CD4-positive, alpha-beta T cell treated with Interleukin-1 beta for 1 hour (primary cell): ENCODE data around the gene RTRAF.

ENCODE experiments used
- DNase-seq, 2 donors: peaks; one replicate each; pipeline ENCODE4 v3.0.0-alpha.2; 2020 to 2022

The RTRAF gene

GRCh38 chr14:51989293-51990234 is at the start of gene RTRAF:
Gene RTRAF, plus strand, starts transcription at chr14:51989546. Its CDS starts 94 bp downstream, at chr14:51989640.
- peak; percentile 91 to 92 for DNase-seq

- no peak for DNase-seq
Observed at GRCh38 chr14:51939755-51940301, 49.5 kb upstream of the RTRAF start.

- no peak for DNase-seq
Observed at GRCh38 chr14:51942971-51943370, 46.4 kb upstream of the RTRAF start.

GRCh38 chr14:51950007-51950406 is 39.3 kb upstream of the RTRAF start:
- DNase-seq: no peak

GRCh38 chr14:51951656-51952055 is 37.7 kb upstream of the RTRAF start:
- no peak for DNase-seq

- no peak for DNase-seq
Observed at GRCh38 chr14:51954031-51954430, 35.3 kb upstream of the RTRAF start.

GRCh38 chr14:51954657-51955056 is 34.7 kb upstream of the RTRAF start:
- DNase-seq: no peak

GRCh38 chr14:51957950-51958349 is 31.4 kb upstream of the RTRAF start:
- no peak for DNase-seq

GRCh38 chr14:51959928-51960327 is 29.4 kb upstream of the RTRAF start:
- DNase-seq: no peak

- DNase-seq: no peak
Observed at GRCh38 chr14:51960866-51961265, 28.5 kb upstream of the RTRAF start.

- no peak for DNase-seq
Observed at GRCh38 chr14:51962711-51963110, 26.6 kb upstream of the RTRAF start.

- DNase-seq: no peak
Observed at GRCh38 chr14:51963286-51963685, 26.1 kb upstream of the RTRAF start.

GRCh38 chr14:51967521-51967920 is 21.8 kb upstream of the RTRAF start:
- DNase-seq: no peak

GRCh38 chr14:51969852-51970540 is 19.4 kb upstream of the RTRAF start:
- no peak for DNase-seq

GRCh38 chr14:51972566-51972965 is 16.8 kb upstream of the RTRAF start:
- DNase-seq: no peak

GRCh38 chr14:51977075-51977474 is 12.3 kb upstream of the RTRAF start:
- no peak for DNase-seq

GRCh38 chr14:51978681-51979085 is 10.7 kb upstream of the RTRAF start:
- no peak for DNase-seq

- peak; percentile 77 to 82 for DNase-seq
Observed at GRCh38 chr14:51979088-51979709, 10.1 kb upstream of the RTRAF start.

- no peak for DNase-seq
Observed at GRCh38 chr14:51981218-51981854, 8.0 kb upstream of the RTRAF start.

GRCh38 chr14:51988221-51988620 is 1.1 kb upstream of the RTRAF start:
- DNase-seq: no peak

- no peak for DNase-seq
Observed at GRCh38 chr14:51990488-51990887, 1.1 kb downstream of the RTRAF start.

GRCh38 chr14:51993285-51993920 is 4.1 kb downstream of the RTRAF start:
- DNase-seq: no peak
